DOHH2 (cell line): ENCODE results near the gene OR51B4.

Experiments used
- H3F3A ChIP-seq: fragments of 200-600 bp; sonication (generic), shearing (Covaris generic); 2 replicates; pipeline ENCODE4 v1.6.0; 2016; ENCODE audit warnings: antibody characterized with exemption, mild to moderate bottlenecking; ENCODE audit not compliant: control insufficient read depth, insufficient read depth
- H3K27ac ChIP-seq: fragments of 200-600 bp; sonication (generic); 2 replicates; pipeline ENCODE4 v1.5.1; 2014; ENCODE audit warnings: low read depth, mild to moderate bottlenecking, low read length, moderate library complexity
- H3K27me3 ChIP-seq: fragments of 200-600 bp; sonication (generic); 2 replicates; pipeline ENCODE4 v1.6.1; 2014; ENCODE audit warnings: mild to moderate bottlenecking, low read length, mixed read lengths; ENCODE audit not compliant: control insufficient read depth
- H3K36me3 ChIP-seq: fragments of 200-600 bp; sonication (generic); 2 replicates; pipeline ENCODE4 v1.6.1; 2014; ENCODE audit warnings: mild to moderate bottlenecking, low read length, moderate library complexity, mixed read lengths; ENCODE audit not compliant: control insufficient read depth
- H3K4me1 ChIP-seq: fragments of 200-600 bp; sonication (generic); 2 replicates; pipeline ENCODE4 v1.6.1; 2014; ENCODE audit warnings: mild to moderate bottlenecking, low read length, mixed read lengths; ENCODE audit not compliant: control insufficient read depth
- H3K4me2 ChIP-seq: fragments of 200-600 bp; sonication (generic); 2 replicates; pipeline ENCODE4 v1.6.0; 2014; ENCODE audit warnings: mild to moderate bottlenecking, low read length, moderate library complexity
- H3K4me3 ChIP-seq: fragments of 200-600 bp; sonication (generic); 2 replicates; pipeline ENCODE4 v1.5.1; 2014; ENCODE audit warnings: mild to moderate bottlenecking, low read length, mixed read lengths
- H3K79me2 ChIP-seq: fragments of 200-600 bp; sonication (generic); 2 replicates; pipeline ENCODE4 v1.6.1; 2014; ENCODE audit warnings: mild to moderate bottlenecking, low read length, mixed read lengths; ENCODE audit not compliant: control insufficient read depth
- H3K9me2 ChIP-seq: fragments of 200-600 bp; sonication (generic); replicated peaks from 2 replicates; pipeline ENCODE4 v1.6.1; 2014; ENCODE audit warnings: mild to moderate bottlenecking, low read length, mixed read lengths; ENCODE audit not compliant: control insufficient read depth
- H3K9me3 ChIP-seq: fragments of 200-600 bp; sonication (generic); 2 replicates; pipeline ENCODE4 v1.6.1; 2014; ENCODE audit warnings: antibody characterized with exemption, low read length, mixed read lengths; ENCODE audit not compliant: control insufficient read depth, insufficient read depth
- H4K20me1 ChIP-seq: fragments of 200-600 bp; sonication (generic); 2 replicates; pipeline ENCODE4 v1.6.0; 2014; ENCODE audit warnings: low read depth, mild to moderate bottlenecking, antibody characterized with exemption, low read length, moderate library complexity; ENCODE audit not compliant: control insufficient read depth, insufficient read depth
- EZH2phosphoT487 ChIP-seq: fragments of 200-600 bp; sonication (generic); IDR thresholded peaks from 2 replicates; pipeline ENCODE4 v1.6.1; 2017; ENCODE audit warnings: borderline replicate concordance, mild to moderate bottlenecking, antibody characterized with exemption, low read length, moderate library complexity, mixed read lengths
- TF ChIP-seq, protein P1 (sequence below): fragments of 200-600 bp; sonication (generic); IDR thresholded peaks from one replicate; pipeline ENCODE4 v1.5.1; 2014; ENCODE audit warnings: antibody characterized with exemption, mild to moderate bottlenecking, low read depth, low read length; ENCODE audit not compliant: poor library complexity, severe bottlenecking

OR51B4 gene, protein sequence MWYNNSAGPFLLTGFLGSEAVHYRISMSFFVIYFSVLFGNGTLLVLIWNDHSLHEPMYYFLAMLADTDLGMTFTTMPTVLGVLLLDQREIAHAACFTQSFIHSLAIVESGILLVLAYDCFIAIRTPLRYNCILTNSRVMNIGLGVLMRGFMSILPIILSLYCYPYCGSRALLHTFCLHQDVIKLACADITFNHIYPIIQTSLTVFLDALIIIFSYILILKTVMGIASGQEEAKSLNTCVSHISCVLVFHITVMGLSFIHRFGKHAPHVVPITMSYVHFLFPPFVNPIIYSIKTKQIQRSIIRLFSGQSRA

DNA sequence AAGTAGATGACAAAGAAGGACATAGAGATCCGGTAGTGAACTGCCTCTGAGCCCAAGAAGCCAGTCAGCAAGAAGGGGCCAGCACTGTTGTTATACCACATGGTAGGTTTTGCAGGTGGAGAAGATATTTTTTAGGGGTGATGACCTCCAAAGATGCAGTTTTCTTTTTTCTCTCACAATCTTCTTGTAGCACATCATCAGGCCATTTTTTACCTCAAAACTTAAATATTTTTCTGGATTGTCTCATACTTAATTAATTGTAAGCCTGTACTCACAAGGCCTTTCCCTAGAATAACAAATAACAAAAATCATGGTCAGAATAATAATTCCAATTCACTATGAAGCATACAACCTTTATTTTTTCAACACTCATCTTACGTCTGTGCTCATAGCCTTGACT lies at the start of gene OR51B4:
TSS of gene OR51B4 (minus strand) at position 101 of the 400 bp plus-strand sequence. CDS start at position 101, 0 bp downstream.
- Histone ChIP-seq H3K9me3 (no peaks in the 10 kb centered on the region), H3F3A (no peaks in the 10 kb centered on the region), H3K27me3 (no peaks in the 10 kb centered on the region), H3K36me3 (no peaks in the 10 kb centered on the region), H3K4me3 (no peak within 1 kb of the TSS), H3K9me2 (no peaks in the 10 kb centered on the region), H4K20me1 (no peaks in the 10 kb centered on the region), H3K79me2 (no peaks in the 10 kb centered on the region), H3K4me1 (no peaks in the 10 kb centered on the region), H3K27ac (no peak within 1 kb of the TSS), H3K4me2 (no peak within 1 kb of the TSS)
- TF ChIP-seq, protein P1, sequence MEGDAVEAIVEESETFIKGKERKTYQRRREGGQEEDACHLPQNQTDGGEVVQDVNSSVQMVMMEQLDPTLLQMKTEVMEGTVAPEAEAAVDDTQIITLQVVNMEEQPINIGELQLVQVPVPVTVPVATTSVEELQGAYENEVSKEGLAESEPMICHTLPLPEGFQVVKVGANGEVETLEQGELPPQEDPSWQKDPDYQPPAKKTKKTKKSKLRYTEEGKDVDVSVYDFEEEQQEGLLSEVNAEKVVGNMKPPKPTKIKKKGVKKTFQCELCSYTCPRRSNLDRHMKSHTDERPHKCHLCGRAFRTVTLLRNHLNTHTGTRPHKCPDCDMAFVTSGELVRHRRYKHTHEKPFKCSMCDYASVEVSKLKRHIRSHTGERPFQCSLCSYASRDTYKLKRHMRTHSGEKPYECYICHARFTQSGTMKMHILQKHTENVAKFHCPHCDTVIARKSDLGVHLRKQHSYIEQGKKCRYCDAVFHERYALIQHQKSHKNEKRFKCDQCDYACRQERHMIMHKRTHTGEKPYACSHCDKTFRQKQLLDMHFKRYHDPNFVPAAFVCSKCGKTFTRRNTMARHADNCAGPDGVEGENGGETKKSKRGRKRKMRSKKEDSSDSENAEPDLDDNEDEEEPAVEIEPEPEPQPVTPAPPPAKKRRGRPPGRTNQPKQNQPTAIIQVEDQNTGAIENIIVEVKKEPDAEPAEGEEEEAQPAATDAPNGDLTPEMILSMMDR, result no peak
- no peak for TF ChIP-seq EZH2phosphoT487

DNA sequence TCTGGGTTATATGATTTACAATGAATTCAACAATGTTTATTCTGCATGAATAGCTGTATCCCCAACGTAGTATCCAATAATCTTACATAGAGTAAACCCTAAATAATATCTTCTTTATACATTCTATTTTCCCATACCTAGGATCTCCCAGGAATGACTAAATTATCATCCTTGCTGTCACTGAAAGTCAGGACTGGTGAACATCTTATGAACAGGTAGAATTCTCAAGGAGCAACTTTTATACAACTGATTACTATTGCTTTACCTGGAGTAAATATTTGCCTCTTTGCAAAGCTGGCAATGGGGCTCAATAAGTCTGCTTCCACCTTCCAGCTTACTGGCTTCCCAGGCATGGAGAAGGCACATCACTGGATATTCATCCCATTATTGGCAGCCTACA lies 49.5 kb upstream of the OR51B4 start, which contains the start of gene OR51B6:
TSS of gene OR51B6 (plus strand) at position 301 of the 400 bp plus-strand sequence. CDS start at position 301, 0 bp downstream.
- H3K4me1 ChIP-seq, result no peaks in the 10 kb centered on the region
- H3K79me2 ChIP-seq, result no peaks in the 10 kb centered on the region
- H3K4me3 ChIP-seq, result no peak within 1 kb of the TSS
- H3K4me2 ChIP-seq, result no peak within 1 kb of the TSS
- H3K9me2 ChIP-seq, result no peaks in the 10 kb centered on the region
- H3K27me3 ChIP-seq, result no peaks in the 10 kb centered on the region
- no peak within 1 kb of the TSS for H3K27ac ChIP-seq
- TF ChIP-seq EZH2phosphoT487, result no peak
- TF ChIP-seq, protein P1, result no peak
- no peaks in the 10 kb centered on the region for H3F3A ChIP-seq
- H3K9me3 ChIP-seq, result no peaks in the 10 kb centered on the region
- no peaks in the 10 kb centered on the region for H4K20me1 ChIP-seq
- H3K36me3 ChIP-seq, result no peaks in the 10 kb centered on the region

DNA sequence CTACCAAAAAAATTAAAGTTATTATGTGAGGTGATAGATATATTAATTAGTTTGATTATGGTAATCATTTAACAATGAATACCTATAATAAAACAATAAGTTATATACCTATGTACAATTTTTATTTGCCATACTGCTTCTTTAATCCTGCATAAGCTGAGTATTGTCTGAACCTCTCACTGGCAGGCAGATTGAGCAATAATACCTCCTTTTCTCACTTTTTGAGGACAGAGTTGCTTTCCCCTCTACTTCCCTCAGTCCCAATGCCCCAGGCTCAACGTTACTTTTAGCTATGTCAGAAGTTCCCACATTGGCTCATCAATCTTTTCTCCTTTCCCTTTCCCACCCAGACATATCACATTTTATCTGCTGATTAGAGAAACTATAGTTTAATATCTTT lies 47.8 kb upstream of the OR51B4 start:
- Histone ChIP-seq H3K79me2 (no peaks in the 10 kb centered on the region), H3K9me3 (no peaks in the 10 kb centered on the region), H3F3A (no peaks in the 10 kb centered on the region), H4K20me1 (no peaks in the 10 kb centered on the region), H3K27me3 (no peaks in the 10 kb centered on the region), H3K27ac (no peak overlapping the region), H3K4me2 (no peak overlapping the region), H3K4me3 (no peak overlapping the region), H3K36me3 (no peaks in the 10 kb centered on the region), H3K9me2 (no peaks in the 10 kb centered on the region), H3K4me1 (no peaks in the 10 kb centered on the region)
- TF ChIP-seq, protein P1, result no peak
- no peak for TF ChIP-seq EZH2phosphoT487
